Aorta (tissue), 5 donors: ENCODE measurements around the gene THOC2. TPM values are rescaled to one million over a fixed set of nuclear protein-coding genes. Genes with fewer than 3 reads are reported as not detected.
"Not testable (repeated sequence)": the region's sequence is repeated elsewhere in the genome, so short reads cannot be mapped to it uniquely, and the experiment has no call there.

Experiments used
- ATAC-seq: fragments of 200-7000 bp; cut with Tn5 transposase; one replicate; pipeline ENCODE4 v1.9.1; 2022; ENCODE audit warnings: moderate library complexity; ENCODE audit not compliant: low FRiP score
- DNase-seq, 2 donors: peaks; one replicate each; pipeline ENCODE4 v3.0.0-alpha.2; 2020
- H3K27ac ChIP-seq, 2 donors: one replicate each; pipeline ENCODE4 v1.5.1; 2013; ENCODE audit warnings: low read length in 2 of 2, mild to moderate bottlenecking in 2 of 2, moderate library complexity in 2 of 2, control low read depth in 1 of 2, inconsistent platforms in 1 of 2, low read depth in 1 of 2
- H3K27me3 ChIP-seq, 2 donors: one replicate each; pipeline ENCODE4 v1.6.1; 2013; ENCODE audit warnings: control low read depth in 1 of 2, low read length in 1 of 2, mild to moderate bottlenecking in 1 of 2, moderate library complexity in 1 of 2; ENCODE audit not compliant: insufficient read depth in 2 of 2, control insufficient read depth in 1 of 2
- H3K36me3 ChIP-seq, 2 donors: one replicate each; pipeline ENCODE4 v1.6.1; 2013; ENCODE audit warnings: control low read depth in 1 of 2, low read length in 1 of 2, mild to moderate bottlenecking in 1 of 2; ENCODE audit not compliant: insufficient read depth in 2 of 2, control insufficient read depth in 1 of 2
- H3K4me1 ChIP-seq, 2 donors: one replicate each; pipeline ENCODE4 v1.6.1; 2013; ENCODE audit warnings: low read length in 2 of 2, control low read depth in 1 of 2, mild to moderate bottlenecking in 1 of 2, moderate library complexity in 1 of 2; ENCODE audit not compliant: insufficient read depth in 2 of 2, control insufficient read depth in 1 of 2
- H3K4me3 ChIP-seq, 2 donors: one replicate each; pipeline ENCODE4 v1.5.1; 2013; ENCODE audit warnings: low read length in 2 of 2, control low read depth in 1 of 2, mild to moderate bottlenecking in 1 of 2
- H3K9me3 ChIP-seq: one replicate; pipeline ENCODE4 v1.6.1; 2013; ENCODE audit warnings: mild to moderate bottlenecking, low read length; ENCODE audit not compliant: control insufficient read depth
- WGBS, 2 donors: extraction: QIAGEN DNeasy Blood & Tissue Kit; methylation state at CpG; one replicate each; pipeline ENCODE4 v1.1.7; 2013; 5-methylcytosine and 5-hydroxymethylcytosine counted together
- intact Hi-C, 2 donors: fragments of 100-400 bp; cut with DNase I; formaldehyde crosslinking; loops; one replicate each; pipeline versions ENCODE4 v1.14.2 to v1.15.0; 2022
- polyA plus RNA-seq, 2 donors: library from polyadenylated mRNA; stranded (reverse); fragments of 200-250 nt; gene quantifications; one replicate each; pipeline ENCODE4 v1.2.3, GENCODE V29; 2013
- total RNA-seq, 2 donors: library from RNA; stranded (reverse); fragmentation: NEBNext Ultra II Directional; extraction: Animal tissue kit (Norgen Biotek cat#: 25700); gene quantifications; one replicate each; pipeline ENCODE4 v1.2.1, GENCODE V29; 2021
- donor health status: healthy with polysubstance abuse.
- donor health status: Bipolar disorder and iron deficiency.
- donor health status: DM: no; HTN: no; CAD: no.
- donor health status: DM: no; HTN: no; CAD: no.
- donor health status: DM: yes; HTN: yes; CAD: no.

The THOC2 gene
- total and polyA plus RNA-seq, 4 donors: 13.1 to 90.7 (median 64.5) TPM

DNA sequence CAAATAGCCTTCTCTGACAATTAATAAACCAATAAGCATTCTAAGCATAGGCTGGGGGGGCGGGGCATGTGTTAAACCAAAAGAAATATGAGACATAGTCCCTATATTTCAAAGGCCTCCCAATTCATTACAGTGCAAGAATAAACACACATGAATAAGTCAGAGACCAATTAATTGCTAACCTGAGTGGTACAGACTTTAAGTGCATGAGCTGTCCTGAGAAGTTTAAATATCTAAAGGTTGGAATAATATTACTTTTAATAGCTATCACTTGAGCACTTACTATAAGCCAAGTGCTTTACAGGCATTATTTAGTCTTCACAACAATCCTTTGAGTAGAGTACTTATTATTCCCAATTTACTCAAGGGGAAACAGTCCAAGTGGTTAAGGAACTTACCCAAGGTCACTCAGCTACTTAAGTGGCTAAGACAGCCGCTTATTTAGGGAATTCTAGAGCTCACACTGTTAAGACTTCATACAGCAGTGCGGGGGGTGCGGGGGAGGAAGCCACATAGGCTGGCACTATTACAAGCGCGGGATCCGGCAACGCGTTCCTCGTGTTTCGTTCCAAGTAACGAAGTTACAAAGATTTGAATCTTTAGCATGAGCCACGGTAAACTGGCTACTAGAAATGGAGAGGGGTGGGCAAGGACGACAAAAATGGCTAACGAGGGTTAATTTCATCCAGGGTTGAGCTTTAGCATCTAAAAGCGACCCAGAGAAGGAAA lies 1.4 kb downstream of the THOC2 start:
- ATAC-seq: no peak
- no peaks in the 10 kb centered on the region for H3K36me3 ChIP-seq
- H3K4me3 ChIP-seq: peak overlapping the region; percentile 42 to 82
- no peaks in the 10 kb centered on the region for H3K9me3 ChIP-seq
- intact Hi-C loops: no loop called here
- no peak for DNase-seq
- no peaks in the 10 kb centered on the region for H3K4me1 ChIP-seq
- 7 to 27% methylated on average over 16 of the region's 16 CpGs for WGBS, 2 donors
- no peak overlapping the region for H3K27ac ChIP-seq
- no peaks in the 10 kb centered on the region for H3K27me3 ChIP-seq

DNA sequence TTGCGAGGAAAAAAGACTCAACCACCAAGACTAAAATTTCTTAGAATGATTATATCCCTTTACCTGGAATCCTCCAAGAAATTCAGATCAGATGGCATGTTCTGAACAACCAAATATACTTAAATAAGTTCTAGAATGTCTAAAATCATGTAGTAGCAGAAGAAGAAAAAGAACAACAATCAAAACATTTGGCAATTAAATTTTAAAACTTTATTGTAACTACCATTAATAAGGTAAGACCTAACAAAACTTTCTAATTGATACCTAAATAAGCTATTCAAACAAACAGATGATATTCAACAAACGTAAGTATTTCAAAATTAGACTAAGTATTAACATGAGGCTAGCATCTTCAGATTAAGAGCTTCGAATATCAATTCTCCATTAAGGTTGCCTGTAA lies 4.3 kb downstream of the THOC2 start:
- Histone ChIP-seq H3K4me1 (no peaks in the 10 kb centered on the region), H3K9me3 (no peaks in the 10 kb centered on the region), H3K27ac (no peak overlapping the region), H3K27me3 (no peaks in the 10 kb centered on the region), H3K36me3 (no peaks in the 10 kb centered on the region), H3K4me3 (no peak overlapping the region)
- intact Hi-C loops: no loop called here
- no peak for DNase-seq
- WGBS, 2 donors: 61 to 71% methylated on average over 3 of the region's 3 CpGs
- no peak for ATAC-seq

DNA sequence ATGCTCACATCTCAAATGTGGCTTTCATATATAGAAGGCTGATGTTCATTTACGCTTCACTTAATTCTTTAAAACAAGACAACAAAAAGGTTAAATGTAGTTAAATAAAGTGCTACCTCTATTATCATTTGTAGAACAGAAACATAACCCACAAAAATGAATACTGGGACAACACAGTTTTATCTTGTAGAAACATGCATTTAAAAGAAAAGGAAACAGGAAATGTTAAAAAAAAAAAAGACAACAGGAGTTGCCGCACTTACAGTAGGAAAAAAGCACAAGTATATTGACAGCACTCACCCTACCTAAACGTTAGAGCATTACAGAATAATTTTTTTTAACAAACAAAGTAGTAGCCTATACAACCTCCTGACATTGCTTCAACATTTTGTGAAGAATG lies 4.8 kb downstream of the THOC2 start:
- Histone ChIP-seq H3K9me3 (no peaks in the 10 kb centered on the region), H3K4me3 (no peak overlapping the region), H3K27me3 (no peaks in the 10 kb centered on the region), H3K27ac (no peak overlapping the region), H3K4me1 (no peaks in the 10 kb centered on the region), H3K36me3 (no peaks in the 10 kb centered on the region)
- intact Hi-C loops: no loop called here
- DNase-seq (no peak), ATAC-seq (no peak)
- 40 to 46% methylated on average over 3 of the region's 3 CpGs for WGBS, 2 donors

DNA sequence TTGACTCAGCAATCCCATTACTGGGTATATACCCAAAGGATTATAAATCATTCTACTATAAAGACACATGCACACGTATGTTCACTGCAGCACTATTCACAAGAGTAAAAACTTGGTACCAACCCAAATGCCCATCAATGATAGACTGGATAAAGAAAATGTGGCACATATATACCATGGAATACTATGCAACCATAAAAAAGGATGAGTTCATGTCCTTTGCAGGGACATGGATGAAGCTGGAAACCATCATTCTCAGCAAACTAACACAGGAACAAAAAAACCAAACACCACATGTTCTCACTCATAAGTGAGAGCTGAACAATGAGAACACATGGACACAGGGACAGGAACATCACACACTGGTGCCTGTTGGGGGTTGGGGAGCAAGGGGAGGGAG lies 10.7 kb downstream of the THOC2 start:
- ATAC-seq, intact Hi-C loops, H3K36me3 ChIP-seq, DNase-seq, H3K27me3 ChIP-seq, H3K4me3 ChIP-seq, H3K4me1 ChIP-seq, H3K27ac ChIP-seq, H3K9me3 ChIP-seq: not testable (repeated sequence)
- WGBS, 2 donors: 89 to 90% methylated on average over 1 of the region's 1 CpG

DNA sequence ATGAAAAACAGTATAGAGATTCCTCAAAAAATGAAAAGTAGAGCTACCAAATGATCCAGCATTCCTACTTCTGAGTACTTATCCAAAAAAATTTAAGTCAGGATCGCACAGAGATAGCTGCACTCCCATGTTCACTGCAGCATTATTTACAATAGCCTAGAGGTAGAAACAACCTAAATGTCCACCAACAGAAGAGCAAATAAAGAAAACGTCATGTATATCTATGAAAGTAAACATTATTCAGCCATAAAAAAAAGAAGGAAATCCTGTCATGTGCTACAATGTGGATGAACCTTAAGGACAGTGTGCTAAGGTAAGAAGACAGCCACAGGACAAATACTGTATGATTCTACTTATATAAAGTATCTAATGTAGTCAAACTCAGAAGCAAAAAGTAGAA lies 12.4 kb downstream of the THOC2 start:
- 53 to 61% methylated on average over 2 of the region's 2 CpGs for WGBS, 2 donors
- ATAC-seq: no peak

DNA sequence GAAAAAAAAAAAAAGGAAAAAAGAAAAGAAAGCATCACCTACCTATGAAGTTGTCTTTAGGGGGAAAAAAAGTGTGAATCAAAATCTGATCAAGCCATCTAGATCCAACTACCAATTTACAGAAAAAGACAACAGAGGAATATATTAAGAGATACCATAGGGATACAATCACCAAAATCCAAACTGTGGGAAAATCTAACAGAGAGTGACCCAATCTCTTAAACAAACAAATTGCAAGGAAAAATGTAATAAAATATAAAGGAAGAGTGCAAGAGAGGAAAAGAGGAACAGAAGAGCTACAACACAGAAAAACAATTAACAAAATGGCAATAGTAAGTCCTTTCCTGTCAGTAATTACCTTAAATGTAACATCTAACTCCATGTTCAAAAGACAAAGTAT lies 19.0 kb downstream of the THOC2 start:
- no peaks in the 10 kb centered on the region for H3K4me1 ChIP-seq
- no peaks in the 10 kb centered on the region for H3K27me3 ChIP-seq
- H3K4me3 ChIP-seq: no peak overlapping the region
- ATAC-seq (no peak), DNase-seq (no peak)
- no peaks in the 10 kb centered on the region for H3K9me3 ChIP-seq
- H3K27ac ChIP-seq: no peak overlapping the region
- intact Hi-C loops: no loop called here
- H3K36me3 ChIP-seq: no peaks in the 10 kb centered on the region

More for the DNA sequence above, 12.4 kb downstream of the THOC2 start:
- H3K27me3 ChIP-seq: no peaks in the 10 kb centered on the region
- H3K36me3 ChIP-seq: no peaks in the 10 kb centered on the region
- intact Hi-C loops: no loop called here
- DNase-seq: no peak
- no peak overlapping the region for H3K4me3 ChIP-seq
- H3K4me1 ChIP-seq: no peaks in the 10 kb centered on the region
- H3K27ac ChIP-seq: no peak overlapping the region
- H3K9me3 ChIP-seq: no peaks in the 10 kb centered on the region

DNA sequence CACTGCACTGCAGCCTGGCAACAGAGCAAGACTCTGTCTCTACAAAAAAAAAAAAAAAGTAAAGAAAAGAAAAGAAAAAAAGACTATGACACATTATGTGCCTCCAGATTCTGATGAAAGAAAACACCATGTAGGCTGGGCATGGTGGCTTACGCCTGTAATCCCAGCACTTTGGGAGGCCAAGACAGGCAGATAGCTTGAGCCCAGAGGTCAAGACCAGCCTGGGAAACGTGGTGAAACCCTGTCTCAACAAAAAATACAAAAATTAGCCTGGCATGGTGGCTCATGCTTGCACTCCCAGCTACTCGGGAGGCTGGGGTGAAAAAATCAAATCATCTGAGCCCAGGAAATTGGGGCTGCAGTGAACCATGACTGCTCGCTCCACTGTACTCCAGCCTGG lies 19.4 kb downstream of the THOC2 start:
- Histone ChIP-seq H3K36me3 (no peaks in the 10 kb centered on the region), H3K27me3 (no peaks in the 10 kb centered on the region), H3K4me3 (no peak overlapping the region), H3K4me1 (no peaks in the 10 kb centered on the region), H3K27ac (no peak overlapping the region), H3K9me3 (no peaks in the 10 kb centered on the region)
- DNase-seq: no peak
- no peak for ATAC-seq
- WGBS, 2 donors: 52 to 57% methylated on average over 4 of the region's 4 CpGs
- intact Hi-C loops: no loop called here

DNA sequence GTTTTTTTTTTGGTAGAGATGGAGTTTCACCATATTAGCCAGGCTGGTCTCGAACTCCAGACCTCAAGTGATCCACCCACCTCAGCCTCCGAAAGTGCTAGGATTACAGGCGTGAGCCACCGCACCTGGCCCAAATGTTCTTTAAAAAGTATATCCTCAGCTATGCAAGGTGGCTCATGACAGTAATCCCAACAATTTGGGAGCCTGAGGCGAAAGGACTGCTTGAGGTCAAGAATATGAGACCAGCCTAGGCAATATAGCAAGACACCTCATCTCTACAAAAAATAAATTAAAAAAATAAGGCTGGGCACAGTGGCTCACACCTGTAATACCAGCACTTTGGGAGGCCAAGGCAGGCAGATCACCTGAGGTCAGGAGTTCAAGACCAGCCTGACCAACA lies 21.7 kb downstream of the THOC2 start:
- ATAC-seq, H3K9me3 ChIP-seq, H3K27me3 ChIP-seq, DNase-seq, H3K36me3 ChIP-seq, H3K4me1 ChIP-seq, intact Hi-C loops, H3K27ac ChIP-seq, H3K4me3 ChIP-seq: not testable (repeated sequence)
- 92 to 99% methylated on average over 5 of the region's 5 CpGs for WGBS, 2 donors

DNA sequence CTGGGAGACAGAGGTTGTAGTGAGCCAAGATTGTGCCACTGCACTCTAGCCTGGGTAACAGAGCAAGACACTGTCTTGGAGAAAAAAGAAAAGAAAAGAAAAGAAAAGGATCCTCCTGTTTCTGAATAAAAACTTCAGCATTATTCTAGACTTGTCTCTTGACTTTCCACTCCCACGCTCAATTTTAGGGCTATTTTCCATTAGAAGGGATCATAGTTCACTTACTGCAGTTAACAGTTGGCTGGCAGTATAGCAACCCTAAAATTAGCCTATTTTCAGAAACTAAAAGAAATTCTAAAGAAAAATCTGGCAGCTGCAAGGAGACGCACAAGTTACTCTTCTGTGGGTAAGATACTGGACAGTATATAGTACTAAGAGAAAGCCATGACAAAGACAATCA lies 28.1 kb downstream of the THOC2 start:
- ATAC-seq (no peak), DNase-seq (no peak)
- Histone ChIP-seq H3K4me1 (no peaks in the 10 kb centered on the region), H3K36me3 (no peaks in the 10 kb centered on the region), H3K4me3 (no peak overlapping the region), H3K9me3 (no peaks in the 10 kb centered on the region), H3K27me3 (no peaks in the 10 kb centered on the region), H3K27ac (no peak overlapping the region)
- WGBS, 2 donors: 8 to 32% methylated on average over 2 of the region's 2 CpGs
- intact Hi-C loops: no loop called here
